Right lobe of liver (tissue), 6 donors: Measurements from ENCODE around the gene RPL19. TPM values are rescaled to one million over a fixed set of nuclear protein-coding genes. Genes with fewer than 3 reads are reported as not detected.

Experiments used
- ATAC-seq, 4 donors: fragments of 200-7000 bp; cut with Tn5 transposase; one replicate each; pipeline ENCODE4 v1.9.1; 2020; ENCODE audit warnings: mild to moderate bottlenecking in 4 of 4, moderate library complexity in 4 of 4
- DNase-seq, 3 donors: peaks; one replicate each; pipeline ENCODE4 v3.0.0-alpha.2; 2020
- H3K27ac ChIP-seq, 3 donors: fragments of 200-600 bp; one replicate each; pipeline ENCODE4 v1.8.0; 2022
- H3K27me3 ChIP-seq, 2 donors: fragments of 200-600 bp; one replicate each; pipeline ENCODE4 v1.8.0; 2022
- H3K36me3 ChIP-seq, 4 donors: fragments of 200-600 bp; sonication (generic) in 1 of 4; one replicate each; pipeline versions ENCODE4 v1.5.1 to v1.8.0; 2017 to 2022; ENCODE audit warnings: control low read depth in 1 of 4
- H3K4me1 ChIP-seq, 4 donors: fragments of 200-600 bp; sonication (generic) in 1 of 4; one replicate each; pipeline versions ENCODE4 v1.5.1 to v1.8.0; 2017 to 2022; ENCODE audit warnings: control low read depth in 1 of 4
- H3K4me3 ChIP-seq, 3 donors: fragments of 200-600 bp; one replicate each; pipeline ENCODE4 v1.8.0; 2022
- H3K9me3 ChIP-seq, 4 donors: fragments of 200-600 bp; sonication (generic) in 1 of 4; one replicate each; pipeline versions ENCODE4 v1.5.1 to v1.8.0; 2017 to 2022; ENCODE audit warnings: control low read depth in 1 of 4
- CTCF ChIP-seq, 4 donors: fragments of 200-600 bp in 3 of 4; fragments of 450-650 bp in 1 of 4; IDR thresholded peaks; one replicate each; pipeline versions ENCODE4 v1.5.1 to v1.8.0; 2016 to 2022; ENCODE audit warnings: antibody characterized with exemption in 4 of 4, mild to moderate bottlenecking in 2 of 4
- POLR2A ChIP-seq: fragments of 450-650 bp; IDR thresholded peaks from one replicate; pipeline ENCODE4 v1.6.1; 2017; ENCODE audit warnings: antibody characterized with exemption, mild to moderate bottlenecking
- WGBS: methylation state at CpG from one replicate; pipeline ENCODE4 v1.1.6; 2018; ENCODE audit warnings: low coverage, low lambda C conversion rate; ENCODE audit not compliant: insufficient coverage; ENCODE audit errors: missing lambda C conversion rate; 5-methylcytosine and 5-hydroxymethylcytosine counted together
- intact Hi-C, 2 donors: fragments of 100-400 bp; cut with DNase I; formaldehyde crosslinking; loops; one replicate each; pipeline versions ENCODE4 v1.11.2 to v1.14.1; 2022
- total RNA-seq, 6 experiments: library from RNA; depleted of rRNA in 2 of 6; stranded (reverse); fragments of >200 nt in 2 of 6; fragmentation: NEBNext Ultra II Directional in 3 of 6; extraction: Animal tissue kit (Norgen Biotek cat#: 25700) in 3 of 6; gene quantifications; one replicate each; pipeline versions ENCODE4 v1.1.0 to v1.2.4, GENCODE V29; 2016 to 2023
- donor health status: DM: no; HTN: yes; CAD: no.
- donor health status: DM: no; HTN: no; CAD: no.
- donor health status: DM: no; HTN: no; CAD: no.
- donor health status: DM: no; HTN: yes; CAD: no.
- donor health status: DM: no; HTN: yes; CAD: no.

The RPL19 gene
- total RNA-seq, 6 experiments from 2014 or later, result 537 to 1,327 (median 627) TPM

DNA sequence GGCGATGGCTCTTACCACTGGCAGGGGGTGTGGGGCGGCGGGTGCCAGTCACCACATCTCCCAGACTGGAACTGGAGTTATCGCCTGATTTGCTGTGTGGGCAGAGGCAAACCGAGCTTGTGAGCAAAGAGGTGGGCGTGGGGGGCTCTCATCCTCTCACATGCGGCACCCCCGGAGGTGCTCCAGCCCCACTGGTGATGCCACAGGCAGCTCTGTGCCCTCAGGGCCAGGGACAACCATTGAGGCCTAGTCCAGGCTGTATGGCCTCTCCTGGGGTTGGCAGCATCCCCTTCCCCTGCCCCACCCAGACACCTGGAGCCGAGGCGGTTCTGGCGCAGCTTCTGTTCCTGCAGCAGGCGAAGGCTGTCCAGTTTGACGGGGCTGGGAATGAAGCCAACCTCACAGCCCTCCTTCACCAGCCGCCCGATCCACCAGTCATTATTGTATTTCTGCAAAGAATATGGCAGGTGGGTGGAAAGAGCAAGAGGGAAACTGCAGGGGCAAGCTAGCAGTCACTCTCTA lies 13.5 kb upstream of the RPL19 start:
- no peaks in the 10 kb centered on the region for H3K36me3 ChIP-seq

GRCh38 chr17:39187152-39187830 lies 12.8 kb upstream of the RPL19 start:
- Histone ChIP-seq H3K27ac (no peak overlapping the region), H3K4me3 (no peak overlapping the region), H3K4me1 (no peaks in the 10 kb centered on the region), H3K36me3 (no peaks in the 10 kb centered on the region), H3K9me3 (no peaks in the 10 kb centered on the region), H3K27me3 (no peaks in the 10 kb centered on the region)
- DNase-seq (no peak), ATAC-seq (no peak)
- TF ChIP-seq POLR2A (no peak), CTCF (IDR thresholded peaks at IDR 0.05) (no peak)
- intact Hi-C loops, result no loop called here
- 83% methylated on average over 2 of the region's 9 CpGs for WGBS

More for the DNA sequence above, 13.5 kb upstream of the RPL19 start:
- DNase-seq (no peak), ATAC-seq (no peak)
- no peaks in the 10 kb centered on the region for H3K4me1 ChIP-seq
- H3K9me3 ChIP-seq, result no peaks in the 10 kb centered on the region
- no peak overlapping the region for H3K4me3 ChIP-seq
- intact Hi-C loops, result no loop called here
- TF ChIP-seq POLR2A (no peak), CTCF (IDR thresholded peaks at IDR 0.05) (no peak)
- 80% methylated on average over 1 of the region's 15 CpGs for WGBS
- no peak overlapping the region for H3K27ac ChIP-seq
- H3K27me3 ChIP-seq, result no peaks in the 10 kb centered on the region

- no peak for TF ChIP-seq CTCF (IDR thresholded peaks at IDR 0.05)
- TF ChIP-seq POLR2A, result no peak
Observed at GRCh38 chr17:39191750-39192510, 8.2 kb upstream of the RPL19 start.

DNA sequence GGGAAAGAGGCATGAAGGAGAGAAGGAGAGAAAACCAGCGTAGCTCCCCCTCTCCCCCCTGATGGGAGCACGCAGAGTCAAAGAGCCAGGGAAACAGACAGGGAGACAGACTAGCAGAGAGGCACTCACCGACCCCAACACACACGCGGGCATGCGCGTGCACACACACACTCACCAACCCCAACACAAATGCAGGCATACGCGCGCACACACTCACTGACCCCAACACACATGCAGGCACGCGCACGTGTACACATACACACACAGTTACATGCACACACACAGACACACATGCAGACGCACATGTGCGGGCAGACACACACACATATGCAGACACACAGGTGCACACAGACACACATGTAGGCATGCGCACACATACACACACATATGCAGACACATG lies 7.2 kb upstream of the RPL19 start:
- no peak for TF ChIP-seq POLR2A
- TF ChIP-seq CTCF (IDR thresholded peaks at IDR 0.05), result no peak
- Histone ChIP-seq H3K4me3 (no peak overlapping the region), H3K4me1 (peaks cover 0 to 4% (median 0%) of the 10 kb centered on the region in 4 donors), H3K27me3 (no peaks in the 10 kb centered on the region), H3K27ac (no peak overlapping the region), H3K36me3 (no peaks in the 10 kb centered on the region), H3K9me3 (no peaks in the 10 kb centered on the region)
- ATAC-seq (no peak), DNase-seq (no peak)
- 91% methylated on average over 12 of the region's 16 CpGs for WGBS
- intact Hi-C loops, result no loop called here

More at GRCh38 chr17:39191750-39192510, 8.2 kb upstream of the RPL19 start:
- Histone ChIP-seq H3K4me1 (no peaks in the 10 kb centered on the region), H3K27ac (no peak overlapping the region), H3K4me3 (no peak overlapping the region), H3K27me3 (no peaks in the 10 kb centered on the region), H3K9me3 (no peaks in the 10 kb centered on the region), H3K36me3 (no peaks in the 10 kb centered on the region)
- no peak for DNase-seq
- 100% methylated on average over 1 of the region's 9 CpGs for WGBS
- no peak for ATAC-seq
- intact Hi-C loops, result no loop called here
